Hepatocyte (in vitro differentiated cells): Measurements from ENCODE around the gene CLEC16A. TPM values are rescaled to one million over a fixed set of nuclear protein-coding genes. Genes with fewer than 3 reads are reported as not detected.

Source experiments
- DNase-seq: peaks from one replicate; pipeline ENCODE4 v3.0.0-alpha.2; 2016; ENCODE audit warnings: low spot score
- H2AFZ ChIP-seq: fragments of 200-600 bp; sonication (generic); 2 replicates; pipeline ENCODE4 v1.6.0; 2016; ENCODE audit warnings: antibody characterized with exemption, mild to moderate bottlenecking
- H3K27ac ChIP-seq: fragments of 200-600 bp; sonication (generic); 2 replicates; pipeline ENCODE4 v1.5.1; 2016; ENCODE audit warnings: mild to moderate bottlenecking
- H3K27me3 ChIP-seq: fragments of 200-600 bp; sonication (generic); 2 replicates; pipeline ENCODE4 v1.6.1; 2016
- H3K36me3 ChIP-seq: fragments of 200-600 bp; sonication (generic); replicated peaks from 2 replicates; pipeline ENCODE4 v1.5.1; 2016; ENCODE audit warnings: low read depth; ENCODE audit not compliant: insufficient read depth
- H3K4me1 ChIP-seq: fragments of 200-600 bp; sonication (generic); 2 replicates; pipeline ENCODE4 v1.5.1; 2016; ENCODE audit warnings: mild to moderate bottlenecking, moderate library complexity; ENCODE audit not compliant: insufficient read depth
- H3K4me2 ChIP-seq: fragments of 200-600 bp; sonication (generic); 2 replicates; pipeline ENCODE4 v1.6.0; 2016
- H3K4me3 ChIP-seq: fragments of 200-600 bp; sonication (generic); 2 replicates; pipeline ENCODE4 v1.5.1; 2016; ENCODE audit warnings: mild to moderate bottlenecking
- H3K79me2 ChIP-seq: fragments of 200-600 bp; sonication (generic); 2 replicates; pipeline ENCODE4 v1.6.0; 2017; ENCODE audit warnings: mild to moderate bottlenecking
- H3K9me2 ChIP-seq: fragments of 200-600 bp; sonication (generic); replicated peaks from 2 replicates; pipeline ENCODE4 v1.6.0; 2017; ENCODE audit warnings: mild to moderate bottlenecking; ENCODE audit not compliant: insufficient read depth
- H3K9me3 ChIP-seq: fragments of 200-600 bp; sonication (generic); 2 replicates; pipeline ENCODE4 v1.5.1; 2016; ENCODE audit warnings: low read depth, mild to moderate bottlenecking
- H4K20me1 ChIP-seq: fragments of 200-600 bp; sonication (generic); 2 replicates; pipeline ENCODE4 v1.6.0; 2016; ENCODE audit warnings: mild to moderate bottlenecking; ENCODE audit not compliant: insufficient read depth, poor library complexity, severe bottlenecking
- EZH2 ChIP-seq: fragments of 200-600 bp; sonication (generic); IDR thresholded peaks from 2 replicates; pipeline ENCODE4 v1.6.1; 2016; ENCODE audit warnings: antibody characterized with exemption, mild to moderate bottlenecking, borderline replicate concordance
- EZH2phosphoT487 ChIP-seq: fragments of 200-600 bp; sonication (generic); IDR thresholded peaks from one replicate; pipeline ENCODE4 v1.6.1; 2018; ENCODE audit warnings: antibody characterized with exemption, mild to moderate bottlenecking, low read depth, moderate library complexity; ENCODE audit not compliant: unreplicated experiment, severe bottlenecking
- WGBS: methylation state at CpG from one replicate; pipeline ENCODE4 v1.1.6; 2016; ENCODE audit warnings: low lambda C conversion rate; ENCODE audit errors: missing lambda C conversion rate; 5-methylcytosine and 5-hydroxymethylcytosine counted together
- polyA plus RNA-seq: library from polyadenylated mRNA; unstranded; fragments of >200 nt; fragmentation: Nextera tagmentation; extraction: Ambion mirVana; gene quantifications from 2 replicates; pipeline ENCODE4 v1.2.1, GENCODE V29; 2016
- total RNA-seq: library from RNA; depleted of rRNA; stranded (reverse); fragments of >200 nt; gene quantifications from 2 replicates; pipeline ENCODE4 v1.2.3, GENCODE V29; 2014
- TF ChIP-seq, protein P1 (sequence below): fragments of 200-600 bp; sonication (generic); IDR thresholded peaks from 2 replicates; pipeline ENCODE4 v1.5.1; 2016; ENCODE audit warnings: antibody characterized with exemption, mild to moderate bottlenecking; ENCODE audit not compliant: poor library complexity

CLEC16A gene
- total and polyA plus RNA-seq, 2 experiments from 2014 or later: 22.3 to 22.6 TPM

DNA sequence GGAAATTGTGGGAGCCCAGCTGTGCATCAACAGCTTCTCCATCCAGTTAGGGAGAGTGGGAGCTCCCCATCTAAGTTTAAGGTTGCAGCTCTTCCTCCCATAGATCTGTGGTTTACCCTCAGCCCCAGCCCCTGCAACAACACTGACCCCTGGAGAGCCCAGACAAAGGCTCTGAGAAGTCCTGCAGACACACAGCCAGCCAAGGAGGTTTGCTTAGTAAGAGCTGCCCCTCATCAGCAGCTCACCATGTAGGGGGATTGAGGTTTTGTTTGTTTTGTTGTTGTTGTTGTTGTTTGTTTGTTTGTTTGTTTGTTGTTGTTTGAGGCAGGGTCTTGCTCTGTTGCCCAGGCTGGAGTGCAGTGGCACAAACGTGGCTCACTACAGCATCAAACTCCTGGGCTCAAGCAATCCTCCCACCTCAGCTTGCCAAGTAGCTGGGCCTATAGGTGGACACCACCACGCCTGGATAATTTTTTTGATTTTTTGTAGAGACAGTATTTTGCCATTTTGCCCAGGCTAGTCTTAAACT lies 138.6 kb downstream of the CLEC16A start:
- TF ChIP-seq, protein P1, sequence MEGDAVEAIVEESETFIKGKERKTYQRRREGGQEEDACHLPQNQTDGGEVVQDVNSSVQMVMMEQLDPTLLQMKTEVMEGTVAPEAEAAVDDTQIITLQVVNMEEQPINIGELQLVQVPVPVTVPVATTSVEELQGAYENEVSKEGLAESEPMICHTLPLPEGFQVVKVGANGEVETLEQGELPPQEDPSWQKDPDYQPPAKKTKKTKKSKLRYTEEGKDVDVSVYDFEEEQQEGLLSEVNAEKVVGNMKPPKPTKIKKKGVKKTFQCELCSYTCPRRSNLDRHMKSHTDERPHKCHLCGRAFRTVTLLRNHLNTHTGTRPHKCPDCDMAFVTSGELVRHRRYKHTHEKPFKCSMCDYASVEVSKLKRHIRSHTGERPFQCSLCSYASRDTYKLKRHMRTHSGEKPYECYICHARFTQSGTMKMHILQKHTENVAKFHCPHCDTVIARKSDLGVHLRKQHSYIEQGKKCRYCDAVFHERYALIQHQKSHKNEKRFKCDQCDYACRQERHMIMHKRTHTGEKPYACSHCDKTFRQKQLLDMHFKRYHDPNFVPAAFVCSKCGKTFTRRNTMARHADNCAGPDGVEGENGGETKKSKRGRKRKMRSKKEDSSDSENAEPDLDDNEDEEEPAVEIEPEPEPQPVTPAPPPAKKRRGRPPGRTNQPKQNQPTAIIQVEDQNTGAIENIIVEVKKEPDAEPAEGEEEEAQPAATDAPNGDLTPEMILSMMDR: no peak
- TF ChIP-seq EZH2phosphoT487 (no peak), EZH2 (no peak)
- Histone ChIP-seq H4K20me1 (no peaks in the 10 kb centered on the region), H3K27ac (no peak overlapping the region), H3K36me3 (no peaks in the 10 kb centered on the region), H2AFZ (no peak overlapping the region), H3K4me2 (no peak overlapping the region), H3K4me3 (no peak overlapping the region), H3K4me1 (peaks cover 48% of the 10 kb centered on the region), H3K79me2 (no peaks in the 10 kb centered on the region), H3K9me3 (no peaks in the 10 kb centered on the region), H3K9me2 (no peaks in the 10 kb centered on the region), H3K27me3 (no peaks in the 10 kb centered on the region)
- WGBS: 93% methylated on average over 2 of the region's 2 CpGs
- no peak for DNase-seq

- no peak for DNase-seq
- Histone ChIP-seq H3K4me3 (no peak overlapping the region), H3K9me3 (no peaks in the 10 kb centered on the region), H3K4me1 (peaks cover 44% of the 10 kb centered on the region), H3K79me2 (no peaks in the 10 kb centered on the region), H2AFZ (no peak overlapping the region), H3K36me3 (no peaks in the 10 kb centered on the region), H3K27ac (peak overlapping the region; percentile 85), H3K4me2 (no peak overlapping the region), H4K20me1 (no peaks in the 10 kb centered on the region), H3K9me2 (no peaks in the 10 kb centered on the region), H3K27me3 (no peaks in the 10 kb centered on the region)
- TF ChIP-seq EZH2phosphoT487 (no peak), EZH2 (no peak)
- TF ChIP-seq, protein P1: no peak
- 37% methylated on average over 11 of the region's 11 CpGs for WGBS
These were observed 140.1 kb downstream of the CLEC16A start for GRCh38 chr16:11084484-11084875.

GRCh38 chr16:11084876-11085485 lies 140.6 kb downstream of the CLEC16A start:
- Histone ChIP-seq H3K36me3 (no peaks in the 10 kb centered on the region), H3K4me1 (peaks cover 40% of the 10 kb centered on the region), H4K20me1 (no peaks in the 10 kb centered on the region), H3K4me2 (no peak overlapping the region), H3K9me2 (no peaks in the 10 kb centered on the region), H3K9me3 (no peaks in the 10 kb centered on the region), H2AFZ (no peak overlapping the region), H3K4me3 (no peak overlapping the region), H3K27me3 (no peaks in the 10 kb centered on the region), H3K27ac (peak overlapping the region; percentile 85), H3K79me2 (no peaks in the 10 kb centered on the region)
- no peak for DNase-seq
- WGBS: 53% methylated on average over 15 of the region's 15 CpGs
- no peak for TF ChIP-seq EZH2
- TF ChIP-seq, protein P1: no peak
- TF ChIP-seq EZH2phosphoT487: no peak
